ENCODE data around the gene HOXA4.

HOXA4 gene

GRCh38 chr7:27132214-27132613, 1.7 kb upstream of the HOXA4 start:
- no peak for DNase-seq (ENCODE audit: low read depth)

- no peak for DNase-seq (ENCODE audit: low read depth)
These were observed 848 bp upstream of the HOXA4 start for GRCh38 chr7:27131390-27131819.

- DNase-seq (ENCODE audit: low read depth), result no peak
These were observed 623 bp downstream of the HOXA4 start for GRCh38 chr7:27129729-27130539.

GRCh38 chr7:27128776-27129728, 1.5 kb downstream of the HOXA4 start:
- no peak for DNase-seq (ENCODE audit: low read depth)

GRCh38 chr7:27128034-27128433, 2.5 kb downstream of the HOXA4 start:
- no peak for DNase-seq (ENCODE audit: low read depth)

GRCh38 chr7:27126596-27127327, 3.8 kb downstream of the HOXA4 start:
- no peak for DNase-seq (ENCODE audit: low read depth)

- DNase-seq (ENCODE audit: low read depth), result no peak
These were observed 4.6 kb downstream of the HOXA4 start for GRCh38 chr7:27125986-27126394.

GRCh38 chr7:27124902-27125689, 5.5 kb downstream of the HOXA4 start:
- DNase-seq (ENCODE audit: low read depth), result no peak

GRCh38 chr7:27124096-27124901, 6.3 kb downstream of the HOXA4 start:
- no peak for DNase-seq (ENCODE audit: low read depth)

- DNase-seq (ENCODE audit: low read depth), result no peak
These were observed 7.0 kb downstream of the HOXA4 start for GRCh38 chr7:27123477-27124053.

- no peak for DNase-seq (ENCODE audit: low read depth)
These were observed 7.5 kb downstream of the HOXA4 start for GRCh38 chr7:27123007-27123476.

- no peak for DNase-seq (ENCODE audit: low read depth)
These were observed 8.3 kb downstream of the HOXA4 start for GRCh38 chr7:27122077-27122910.

GRCh38 chr7:27121684-27122076, 8.9 kb downstream of the HOXA4 start:
- no peak for DNase-seq (ENCODE audit: low read depth)

- no peak for DNase-seq (ENCODE audit: low read depth)
These were observed 11.1 kb downstream of the HOXA4 start for GRCh38 chr7:27119412-27119911.

GRCh38 chr7:27118580-27118979, 12.0 kb downstream of the HOXA4 start:
- DNase-seq (ENCODE audit: low read depth), result no peak

GRCh38 chr7:27117887-27118491, 12.6 kb downstream of the HOXA4 start:
- DNase-seq (ENCODE audit: low read depth), result no peak

- DNase-seq (ENCODE audit: low read depth), result no peak
These were observed 13.3 kb downstream of the HOXA4 start for GRCh38 chr7:27116962-27117886.

All from stimulated activated CD8-positive, alpha-beta memory T cell treated with anti-CD3 and anti-CD28 coated beads, Interleukin-15, amount 100 ng/mL, for 24 hours (primary cell).